GM21447 (cell line): ENCODE results near the gene TMEM63A.
"Not testable (repeated sequence)": the region's sequence is repeated elsewhere in the genome, so short reads cannot be mapped to it uniquely, and the experiment has no call there.

Experiments
- ATAC-seq: cut with Tn5 transposase; IDR thresholded peaks from one replicate; pipeline ENCODE4 v1.9.1; 2021; ENCODE audit not compliant: unreplicated experiment

TMEM63A gene

DNA sequence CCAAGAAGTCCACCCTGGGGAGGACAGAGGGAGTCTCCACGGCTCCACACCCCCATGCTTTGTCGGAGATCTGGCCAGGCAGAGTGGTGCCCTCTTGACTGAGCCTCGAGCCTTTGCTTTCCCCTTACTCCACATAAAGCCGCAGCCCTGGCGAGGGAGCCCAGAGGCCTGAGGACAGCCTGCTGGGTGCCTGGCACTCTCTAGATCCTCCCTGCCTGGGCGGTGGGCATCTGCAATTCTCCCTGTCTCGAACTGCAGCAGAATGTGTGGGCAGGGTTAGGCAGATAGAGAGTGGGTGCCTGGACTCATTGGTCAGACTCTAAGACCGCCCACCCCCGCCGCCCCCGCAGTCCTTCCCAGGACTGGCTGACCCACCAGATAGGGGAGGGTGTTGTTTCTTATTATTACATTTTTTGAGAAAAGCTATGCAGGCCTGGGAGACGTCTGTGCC lies 58.3 kb downstream of the TMEM63A start:
- no peak for ATAC-seq

DNA sequence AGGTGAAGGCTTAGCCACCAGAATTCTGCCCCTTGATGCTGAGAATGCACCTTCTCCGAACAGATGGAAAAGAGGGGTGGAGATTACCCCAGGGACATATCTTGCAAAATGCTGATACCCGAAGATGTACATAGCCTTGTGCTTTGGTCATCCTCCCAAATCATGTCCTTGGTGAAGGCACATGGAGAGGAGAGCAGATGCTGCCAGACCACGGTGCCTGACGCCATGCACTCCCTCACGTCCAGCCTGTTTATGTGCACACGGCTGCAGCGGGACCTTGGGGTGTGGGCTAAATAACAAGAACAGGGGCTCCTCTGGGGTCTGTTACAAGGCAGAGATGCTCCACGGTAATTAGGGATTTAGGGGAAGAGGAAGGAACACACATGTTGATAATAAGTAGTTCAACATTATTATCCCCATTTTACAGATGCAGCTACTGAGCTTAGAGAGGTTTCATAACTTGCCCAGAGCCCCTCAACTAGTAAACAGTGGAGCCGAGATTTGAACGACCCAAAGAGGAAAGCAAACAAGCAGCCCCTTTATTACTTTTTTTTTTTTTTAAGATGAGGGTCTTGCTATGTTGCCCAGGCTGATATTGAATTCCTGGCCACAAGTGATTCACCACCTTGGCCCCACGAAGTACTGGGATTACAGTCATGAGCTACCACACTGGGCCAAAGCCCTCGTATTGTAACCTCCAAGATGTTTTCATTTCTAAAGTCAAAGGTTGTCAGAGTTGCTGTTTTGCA lies 59.4 kb downstream of the TMEM63A start:
- no peak for ATAC-seq

DNA sequence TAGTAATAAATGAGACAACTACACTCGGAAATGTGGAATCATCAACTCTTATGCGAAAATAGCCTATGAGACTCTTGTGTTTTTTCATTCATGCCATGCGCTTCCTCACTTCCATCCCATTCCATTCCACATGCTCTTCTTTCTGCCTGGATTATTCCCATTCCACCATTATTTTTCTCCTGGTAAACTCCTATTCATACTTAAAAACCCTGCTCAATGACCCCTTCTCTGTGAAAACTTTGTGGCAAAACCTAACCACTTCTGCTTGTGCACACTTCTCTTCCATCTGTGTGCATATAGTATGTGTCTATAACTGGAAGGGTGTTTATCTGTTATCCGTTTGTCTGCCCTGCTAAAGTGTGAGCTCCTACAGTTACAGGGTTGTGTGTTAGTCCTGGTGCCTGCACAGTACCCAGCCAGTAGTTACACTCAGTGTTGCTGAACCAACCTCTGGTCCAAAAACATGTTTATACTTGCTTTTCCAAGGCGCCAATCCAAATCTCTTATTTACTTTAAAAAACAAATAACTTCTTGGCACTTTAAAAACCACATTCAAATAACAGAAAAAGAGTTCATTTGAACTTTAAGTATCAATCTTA lies 61.6 kb downstream of the TMEM63A start:
- no peak for ATAC-seq

DNA sequence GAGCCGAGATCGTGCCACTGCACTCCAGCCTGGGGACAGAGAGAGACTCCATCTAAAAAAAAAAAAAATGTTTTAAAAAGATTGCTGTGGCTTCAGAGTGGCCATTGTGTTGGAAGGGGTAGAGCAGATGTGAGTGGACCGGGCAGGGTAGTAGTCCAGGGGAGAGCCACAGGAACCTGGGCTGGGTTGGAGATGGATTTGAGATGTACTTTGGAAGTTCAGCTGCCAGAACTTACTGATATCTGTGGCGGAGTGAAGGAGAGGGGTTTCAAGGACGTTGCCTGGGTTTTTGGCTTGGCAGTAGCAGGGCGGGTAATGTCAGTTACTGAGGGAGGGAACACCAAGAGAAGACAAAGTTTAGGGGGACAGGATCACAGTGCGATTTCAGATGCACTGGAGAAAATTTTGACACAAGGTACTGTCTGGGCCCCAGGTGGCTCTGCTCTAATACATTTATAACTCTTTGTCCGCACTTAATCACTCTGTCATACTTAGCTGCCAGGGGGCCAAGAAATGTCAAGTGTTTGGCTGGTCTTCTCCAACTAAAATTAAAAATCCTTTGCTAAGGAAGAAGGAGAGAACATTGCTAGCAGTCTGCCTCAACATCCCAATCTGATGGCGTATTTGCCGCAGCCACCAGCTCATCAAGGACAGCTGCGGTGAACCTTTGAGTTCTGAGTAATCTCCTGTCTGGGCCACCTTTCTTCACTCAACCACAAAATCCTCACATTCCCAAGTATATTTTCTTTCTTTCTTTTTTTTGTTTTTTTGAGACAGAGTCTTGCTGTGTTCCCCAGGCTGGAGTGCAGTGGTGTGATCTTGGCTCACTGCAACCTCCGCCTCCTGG lies 62.6 kb downstream of the TMEM63A start:
- no peak for ATAC-seq

DNA sequence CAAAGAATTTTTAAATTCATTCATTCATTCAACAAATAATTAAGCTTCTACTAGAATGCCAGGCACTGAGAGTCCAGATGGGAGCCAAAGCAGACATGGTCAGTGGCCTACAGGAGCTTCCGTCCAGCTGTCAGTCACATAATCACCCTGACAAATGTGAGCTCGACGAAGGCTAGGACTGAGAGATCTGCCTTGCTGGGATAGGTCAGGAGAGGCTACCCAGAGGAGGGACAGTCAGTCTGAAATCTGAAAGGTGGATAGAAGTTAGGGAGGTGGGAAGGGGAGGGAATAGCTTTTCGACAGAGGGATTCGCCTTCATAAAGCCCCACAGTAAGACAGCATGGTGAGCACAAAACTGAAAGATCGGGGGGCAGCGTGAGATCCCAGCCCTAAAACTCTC lies 64.0 kb downstream of the TMEM63A start:
- no peak for ATAC-seq

DNA sequence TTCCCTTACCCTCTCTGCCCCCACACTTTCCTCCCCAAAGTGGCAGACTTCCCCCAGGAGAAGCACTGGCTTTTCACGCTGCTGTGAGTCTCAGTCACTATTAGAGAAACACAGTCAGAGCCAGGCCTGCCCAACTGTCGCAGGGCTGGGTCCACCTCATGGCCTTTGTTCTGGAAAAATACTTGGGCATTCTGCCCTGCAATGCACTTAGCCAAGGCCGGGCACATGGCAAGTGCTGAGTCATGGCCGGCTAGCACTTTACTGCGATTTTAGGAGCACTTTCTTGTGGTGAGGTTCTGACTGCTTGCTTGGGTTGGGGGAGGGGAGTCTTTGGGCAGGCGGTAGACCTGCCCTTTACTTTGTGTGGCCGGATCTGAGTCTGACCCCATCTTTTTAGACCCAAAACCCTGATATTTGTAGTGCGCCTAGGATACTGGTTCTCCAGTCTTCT lies 64.5 kb downstream of the TMEM63A start:
- no peak for ATAC-seq

DNA sequence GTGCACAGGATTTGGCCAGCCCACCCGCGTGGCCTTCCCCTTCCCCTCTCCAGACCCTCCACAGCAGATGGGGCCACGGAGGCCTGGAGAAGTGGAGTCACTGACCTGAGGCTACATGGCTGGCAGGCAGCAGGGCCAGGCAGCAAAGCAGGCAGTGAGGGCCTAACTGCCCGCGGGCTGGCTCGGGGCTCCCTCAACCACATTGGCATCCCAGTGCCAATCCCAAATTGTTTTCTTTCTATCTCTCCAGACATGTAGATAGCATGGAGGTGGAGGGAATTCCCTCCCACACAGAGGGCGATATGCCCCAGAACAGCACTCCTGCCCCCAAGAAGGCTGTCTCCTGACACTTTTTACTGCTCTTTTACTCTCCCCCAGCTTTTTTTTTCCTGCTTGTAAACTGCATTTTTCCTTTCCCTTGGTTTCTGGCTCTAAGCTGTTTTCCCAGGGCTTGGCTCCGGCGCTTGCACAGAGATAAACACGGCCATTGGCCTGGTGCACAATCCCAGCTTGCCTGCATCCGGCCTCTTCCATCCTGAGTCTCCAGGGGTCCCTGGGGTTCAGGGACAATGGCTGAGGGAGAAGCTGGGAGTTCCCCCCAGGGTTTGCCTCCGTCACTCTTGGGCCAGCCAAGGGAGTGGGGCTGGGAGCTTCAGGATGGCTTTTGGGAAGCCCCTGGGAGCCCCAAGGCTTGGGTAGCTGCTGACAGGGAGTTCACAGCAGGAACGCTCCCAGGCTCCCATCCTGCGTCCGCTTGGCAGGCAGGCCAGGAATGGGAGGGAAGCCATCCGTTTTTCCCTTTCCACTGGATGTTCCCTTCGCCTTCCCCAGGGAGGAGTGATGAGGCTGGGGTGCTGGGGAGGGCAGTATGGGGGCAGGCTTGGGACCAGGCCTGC lies 65.3 kb downstream of the TMEM63A start:
- ATAC-seq = no peak

DNA sequence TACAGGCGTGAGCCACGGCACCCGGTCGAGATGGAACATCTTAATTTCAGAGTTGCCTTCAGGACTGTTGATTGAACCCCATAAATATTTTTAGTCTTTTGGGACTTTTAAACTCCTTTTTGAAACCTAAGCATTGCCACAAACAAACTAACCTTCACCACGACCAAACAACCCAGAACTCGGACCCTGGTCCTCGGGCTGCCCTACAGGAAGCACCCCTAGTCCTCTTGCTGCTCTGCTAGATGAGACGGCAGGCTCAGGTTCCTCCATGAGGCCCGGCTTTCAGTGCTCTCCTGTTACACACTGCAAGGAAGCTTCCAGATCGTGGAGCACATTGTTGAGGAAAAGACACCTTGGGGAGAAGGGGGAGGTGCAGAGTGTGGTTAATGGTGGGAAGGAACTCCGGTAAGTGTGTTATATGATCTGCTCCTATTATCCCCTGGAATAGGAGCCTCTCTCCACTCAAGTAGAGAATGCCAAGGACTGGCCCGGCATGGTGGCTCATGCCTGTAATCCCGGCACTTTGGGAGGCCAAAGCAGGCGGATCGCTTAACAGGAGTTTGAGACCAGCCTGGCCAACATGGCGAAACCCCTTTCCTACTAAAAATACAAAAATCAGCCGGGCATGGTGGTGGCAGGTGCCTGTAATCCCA lies 66.5 kb downstream of the TMEM63A start:
- ATAC-seq = no peak

DNA sequence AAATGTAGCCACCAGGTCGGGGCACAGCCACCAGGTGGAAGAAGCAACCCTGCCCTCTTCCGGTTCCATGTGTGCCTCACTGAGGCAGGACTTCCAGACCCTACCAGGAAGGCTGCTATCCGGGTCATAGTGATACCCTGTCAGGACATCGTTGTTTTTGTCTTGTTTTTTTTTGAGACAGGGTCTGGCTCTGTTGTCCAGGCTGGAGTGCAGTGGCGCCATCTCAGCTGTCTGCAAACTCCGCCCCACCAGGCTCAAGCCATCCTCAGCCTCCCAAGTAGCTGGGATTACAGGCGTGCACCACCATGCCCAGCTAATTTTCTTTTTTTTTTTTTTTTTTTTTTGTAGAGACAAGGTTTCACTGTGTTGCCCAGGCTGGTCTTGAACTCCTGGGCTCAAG lies 67.1 kb downstream of the TMEM63A start:
- ATAC-seq = not testable (repeated sequence)

DNA sequence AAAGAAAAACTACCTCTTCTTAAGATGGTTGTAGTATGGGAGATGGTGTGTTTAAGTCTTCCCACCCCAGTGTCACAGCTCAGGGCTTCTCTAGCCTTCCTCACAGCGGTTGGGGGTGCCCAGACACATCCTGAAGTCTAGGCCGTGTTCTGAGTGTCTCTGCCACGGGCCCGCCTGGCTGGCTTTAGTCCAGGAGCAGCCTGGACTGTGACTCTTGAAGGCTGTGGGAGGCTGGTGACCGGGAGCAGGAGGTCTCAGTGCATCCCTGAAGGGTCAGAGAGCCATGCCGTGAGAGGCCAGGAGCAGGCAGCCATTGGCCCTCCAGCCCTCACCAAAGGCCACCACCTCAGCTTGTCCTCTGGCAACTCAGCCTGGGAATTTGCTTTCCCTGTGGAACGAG lies 67.8 kb downstream of the TMEM63A start:
- ATAC-seq = no peak

DNA sequence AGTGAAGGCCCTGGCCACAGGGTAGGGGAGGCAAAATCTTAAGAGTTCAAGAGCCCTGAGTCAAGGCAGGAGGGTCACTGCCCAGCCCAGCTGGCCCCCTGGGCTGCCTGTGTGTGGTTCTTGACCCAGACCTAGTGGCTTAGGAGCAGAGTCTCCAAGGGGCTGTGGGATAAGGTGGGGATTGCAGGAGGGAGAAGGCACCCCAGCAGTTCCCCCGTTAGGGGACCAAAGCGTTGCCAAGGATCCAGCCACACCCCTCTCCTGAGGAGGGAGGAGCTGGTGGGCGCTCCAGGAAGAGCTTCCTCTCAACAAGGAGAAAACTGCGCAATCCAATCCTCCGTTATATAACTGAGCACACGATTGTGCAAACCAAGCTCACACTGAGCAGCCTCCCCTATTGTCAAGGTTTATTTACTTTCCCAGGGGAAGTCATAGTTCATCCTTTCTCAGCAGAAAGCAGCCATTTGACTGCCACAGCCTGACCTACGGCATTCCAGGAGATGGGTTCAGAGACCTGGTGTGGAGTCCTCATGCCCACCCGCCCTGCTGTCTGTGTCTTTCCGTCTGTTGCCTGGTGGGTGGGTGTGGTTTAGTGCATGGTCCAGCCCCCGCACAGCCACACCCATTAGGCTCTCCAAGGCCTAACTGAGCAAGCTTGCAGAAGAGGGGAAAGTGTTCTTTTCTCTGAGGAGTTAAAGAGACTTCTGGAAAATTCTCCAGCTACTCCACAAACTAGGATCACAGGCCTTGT lies 68.8 kb downstream of the TMEM63A start:
- no peak for ATAC-seq

DNA sequence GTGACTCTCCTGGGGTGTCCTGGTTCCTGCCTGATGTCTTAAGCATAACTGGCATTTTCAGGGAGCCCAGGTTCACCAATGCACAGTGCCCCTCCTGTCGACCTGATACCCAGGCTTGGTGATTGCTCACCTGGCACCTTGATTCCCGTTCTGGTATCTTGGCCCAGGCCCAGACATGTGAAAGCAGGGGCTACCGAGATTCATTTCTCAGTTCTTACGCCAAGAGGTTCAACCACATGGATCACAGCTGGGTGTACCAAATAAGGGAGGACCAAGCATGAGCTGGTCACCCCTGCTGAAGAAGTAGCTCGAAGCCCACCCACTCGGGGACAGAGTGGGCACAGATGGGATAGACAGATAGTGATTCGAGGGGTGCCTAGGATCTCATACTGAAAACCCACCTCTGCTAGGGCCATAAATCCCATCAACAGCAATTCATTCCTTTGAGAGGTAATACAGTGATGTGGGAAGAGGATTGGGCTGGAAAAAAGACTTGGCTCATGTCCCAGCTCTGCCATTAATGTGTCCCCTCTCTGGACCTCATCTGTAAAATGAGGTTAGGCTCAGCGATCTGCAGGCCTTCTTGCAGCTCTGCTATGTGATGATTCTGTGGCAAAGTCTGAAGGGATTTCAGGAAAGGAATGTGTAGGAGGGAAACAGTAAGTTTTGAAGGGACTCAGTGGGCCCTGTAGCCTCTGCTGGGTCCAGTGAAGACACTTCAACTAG lies 69.5 kb downstream of the TMEM63A start:
- no peak for ATAC-seq

DNA sequence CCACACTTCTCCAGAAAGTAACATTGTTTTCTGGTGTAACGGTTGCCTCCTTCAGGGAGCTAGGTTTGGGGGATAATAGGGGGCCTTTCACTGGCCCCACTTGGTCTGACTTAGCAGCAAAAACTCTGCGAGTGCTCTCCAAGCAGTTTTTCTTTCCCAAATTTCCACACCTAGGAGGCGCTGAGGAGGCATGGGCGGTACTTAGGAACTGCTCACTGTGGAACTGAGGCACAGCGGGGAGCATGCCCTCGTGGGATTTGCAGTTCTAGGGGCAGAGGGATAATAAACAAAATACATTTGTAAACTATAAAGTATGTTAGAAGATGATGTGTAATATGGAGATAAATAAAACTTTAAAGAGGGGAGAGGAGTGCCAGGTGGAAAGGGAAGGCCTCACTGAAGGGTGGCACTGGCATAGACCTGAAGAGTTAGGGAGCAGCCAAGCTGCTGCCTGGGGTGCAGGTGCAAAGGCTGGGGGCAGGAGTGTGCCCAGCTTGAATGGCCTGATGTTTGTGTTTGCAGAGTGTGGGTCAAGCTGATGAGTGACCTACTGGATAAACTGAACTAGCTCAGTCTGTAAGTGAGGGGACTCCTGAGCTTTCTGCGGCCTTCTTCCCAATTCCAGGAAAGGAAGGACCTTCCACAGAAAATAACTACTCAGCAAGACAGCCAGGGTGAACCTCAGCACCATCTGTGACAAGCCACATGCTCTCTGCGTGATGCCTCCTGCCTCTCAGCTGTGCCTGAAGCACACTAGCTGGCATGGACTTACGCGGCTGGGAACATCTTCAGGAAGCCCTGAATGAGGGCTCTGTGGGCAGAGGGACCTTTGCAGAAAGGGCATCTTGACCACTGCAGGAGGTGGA lies 70.3 kb downstream of the TMEM63A start:
- ATAC-seq = no peak

DNA sequence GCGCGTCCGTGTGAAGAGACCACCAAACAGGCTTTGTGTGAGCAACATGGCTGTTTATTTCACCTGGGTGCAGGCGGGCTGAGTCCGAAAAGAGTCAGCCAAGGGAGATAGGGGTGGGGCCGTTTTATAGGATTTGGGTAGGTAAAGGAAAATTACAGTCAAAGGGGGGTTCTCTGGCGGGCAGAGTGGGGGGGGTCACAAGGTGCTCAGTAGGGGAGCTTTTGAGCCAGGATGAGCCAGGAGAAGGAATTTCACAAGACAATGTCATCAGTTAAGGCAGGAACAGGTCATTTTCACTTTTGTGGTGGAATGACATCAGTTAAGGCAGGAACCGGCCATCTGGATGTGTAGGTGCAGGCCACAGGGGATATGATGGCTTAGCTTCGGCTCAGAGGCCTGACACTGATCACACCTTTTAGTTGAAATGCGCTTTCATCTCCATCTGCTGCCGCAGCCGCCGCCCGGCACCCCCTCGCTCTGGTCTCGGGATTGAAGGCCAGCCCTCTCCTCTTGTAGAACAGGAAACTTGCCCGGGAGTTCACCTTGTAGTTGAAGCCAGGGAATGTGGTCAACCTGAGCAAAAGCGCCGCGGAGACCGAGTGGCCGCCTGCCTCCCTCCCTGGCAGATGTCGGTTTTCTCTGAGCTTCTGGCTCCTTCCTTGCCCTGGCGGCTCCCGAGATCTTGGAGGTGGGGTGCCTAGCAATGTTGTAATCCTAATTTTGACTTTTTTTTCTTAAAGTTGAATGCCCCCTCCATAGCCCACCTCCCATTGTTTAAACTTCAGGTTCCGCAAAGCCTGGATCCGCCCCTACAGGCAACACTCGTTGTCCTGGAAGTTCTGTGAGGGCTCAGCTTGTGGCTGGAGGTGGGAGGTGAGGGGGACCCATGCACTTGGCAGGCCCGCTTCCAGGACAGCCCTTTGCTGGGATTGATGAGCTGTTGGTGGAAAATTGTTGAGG lies 71.3 kb downstream of the TMEM63A start:
- not testable (repeated sequence) for ATAC-seq

DNA sequence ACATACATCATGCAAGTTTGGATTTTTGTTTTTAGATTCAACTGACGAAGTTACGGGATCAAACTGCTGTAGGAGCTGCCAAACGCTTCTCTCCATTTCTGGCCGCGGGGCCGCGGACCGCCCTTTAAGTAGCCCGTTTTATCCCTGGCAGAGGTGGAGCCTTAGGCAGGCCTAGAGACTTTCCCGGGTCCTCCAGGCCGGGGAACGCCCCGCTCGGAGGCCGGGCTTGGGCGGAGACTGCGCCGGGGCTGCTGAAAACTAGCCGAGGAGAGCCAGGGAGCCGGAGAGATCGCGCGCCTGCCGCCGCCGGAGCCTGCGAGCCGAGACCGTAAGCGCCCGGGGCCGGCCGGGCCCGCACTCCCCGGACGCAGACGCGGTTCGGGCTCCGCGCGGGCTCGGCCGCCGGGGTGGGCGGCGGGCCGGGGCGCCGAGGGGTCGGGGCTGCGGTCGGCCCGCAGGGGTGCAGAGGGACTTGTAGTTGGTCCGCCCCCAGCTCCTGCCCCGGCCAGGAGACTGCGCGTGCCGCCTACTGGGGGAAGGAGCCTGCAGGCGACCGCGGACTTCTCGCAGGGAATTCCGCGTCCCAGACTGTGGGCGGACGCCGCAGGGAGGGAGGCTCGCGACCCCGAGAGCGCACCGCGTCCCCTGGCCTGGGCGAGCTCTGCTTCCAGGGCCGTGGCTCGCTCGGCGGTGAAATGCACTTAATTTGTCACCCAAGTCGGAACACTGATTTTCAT lies 72.2 kb downstream of the TMEM63A start, which contains the start of gene EPHX1:
Gene EPHX1, plus strand, starts transcription at position 283 of the 737 bp plus-strand sequence. CDS start 18,606 bp downstream, outside the sequence.
- ATAC-seq = peak; percentile 95

DNA sequence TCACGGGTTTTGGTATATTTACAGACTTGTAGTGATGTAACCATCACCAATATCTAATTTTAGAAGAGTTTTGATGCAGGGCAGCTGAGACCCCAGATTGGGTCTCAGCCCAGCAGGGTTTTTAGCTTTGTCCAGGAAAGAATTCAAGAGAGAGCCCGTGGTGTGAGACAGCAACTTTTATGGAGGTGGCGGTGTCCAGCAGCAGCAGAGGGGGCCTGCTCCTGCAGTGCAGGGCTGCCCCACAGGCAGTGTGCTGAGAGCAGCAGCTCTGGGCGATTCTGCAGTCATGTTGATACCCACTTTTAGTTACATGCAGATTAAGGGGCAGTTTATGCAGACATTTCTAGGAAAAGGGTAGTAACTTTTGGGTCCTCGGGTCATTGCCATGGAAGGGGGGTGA lies 74.0 kb downstream of the TMEM63A start:
- ATAC-seq = no peak
